GM19240 (cell line): ENCODE data around the gene TMEM235.
"Not testable (repeated sequence)": the region's sequence is repeated elsewhere in the genome, so short reads cannot be mapped to it uniquely, and the experiment has no call there.

ENCODE experiments used
- DNase-seq: peaks from one replicate; pipeline ENCODE4 v3.0.0; 2011; ENCODE audit warnings: low spot score; ENCODE audit not compliant: insufficient read length

The TMEM235 gene

DNA sequence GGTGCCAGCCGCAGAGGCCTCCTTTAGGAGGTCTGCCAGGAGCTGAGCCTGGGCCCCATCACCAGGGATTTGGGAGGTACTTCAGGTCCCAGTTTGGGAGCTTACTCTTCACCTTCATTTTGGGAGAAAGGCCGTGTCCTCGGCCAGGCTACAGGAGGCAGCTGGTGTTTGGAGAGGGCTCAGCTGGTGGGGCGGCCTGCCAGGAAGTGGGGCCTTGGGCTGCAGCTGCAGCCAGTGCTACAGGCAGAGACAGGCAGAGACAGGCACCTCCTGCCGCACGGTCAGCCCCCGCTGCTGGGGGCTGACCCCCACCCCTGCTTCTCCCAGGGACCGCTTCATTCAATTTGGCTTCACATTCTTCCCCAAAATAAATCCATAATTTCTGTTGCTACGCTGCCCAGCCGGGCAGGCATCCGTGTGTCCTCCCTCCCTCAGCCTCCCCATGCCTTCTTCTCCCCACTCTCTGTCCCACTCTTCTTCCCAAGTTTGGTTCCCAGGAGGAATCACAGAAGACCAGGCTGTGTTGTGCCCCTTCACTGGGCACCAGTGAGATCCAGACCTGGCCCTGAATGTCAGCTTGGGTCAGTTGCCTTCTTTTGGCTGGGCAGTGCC, 6.1 kb downstream of the TMEM235 start:
- no peak for DNase-seq

DNA sequence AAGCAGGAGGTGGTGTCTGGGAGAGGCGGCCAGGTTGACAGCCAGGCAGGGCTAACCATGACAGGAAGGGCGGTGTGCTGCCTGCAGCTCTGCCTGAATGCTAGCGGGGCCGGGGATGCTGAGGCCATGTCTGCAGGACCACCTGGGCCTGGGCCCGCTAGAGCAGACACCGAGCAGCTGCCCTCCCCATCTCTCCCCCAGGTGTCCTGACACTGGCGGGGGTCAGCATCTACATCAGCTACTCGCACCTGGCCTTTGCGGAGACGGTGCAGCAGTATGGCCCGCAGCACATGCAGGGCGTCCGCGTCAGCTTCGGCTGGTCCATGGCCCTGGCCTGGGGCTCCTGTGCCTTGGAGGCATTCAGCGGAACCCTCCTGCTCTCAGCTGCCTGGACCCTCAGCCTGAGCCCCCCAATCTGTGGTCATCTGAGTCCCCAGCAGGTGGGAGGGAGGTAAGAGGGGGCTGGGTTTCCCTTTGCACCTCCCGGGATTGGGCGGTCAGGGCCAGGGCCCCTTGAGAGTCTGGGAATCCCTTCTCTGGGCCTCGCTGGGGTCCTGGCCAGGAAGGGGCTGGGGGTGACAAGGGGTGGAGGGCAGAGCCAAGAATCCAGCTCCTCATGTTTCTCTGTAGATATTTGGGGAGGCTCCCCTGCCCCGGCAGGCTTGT, 7.5 kb downstream of the TMEM235 start:
- no peak for DNase-seq

- no peak for DNase-seq
Observed at GRCh38 chr17:78239489-78239931, 8.1 kb downstream of the TMEM235 start.

- DNase-seq, result no peak
Observed at GRCh38 chr17:78240012-78240655, 8.7 kb downstream of the TMEM235 start.

DNA sequence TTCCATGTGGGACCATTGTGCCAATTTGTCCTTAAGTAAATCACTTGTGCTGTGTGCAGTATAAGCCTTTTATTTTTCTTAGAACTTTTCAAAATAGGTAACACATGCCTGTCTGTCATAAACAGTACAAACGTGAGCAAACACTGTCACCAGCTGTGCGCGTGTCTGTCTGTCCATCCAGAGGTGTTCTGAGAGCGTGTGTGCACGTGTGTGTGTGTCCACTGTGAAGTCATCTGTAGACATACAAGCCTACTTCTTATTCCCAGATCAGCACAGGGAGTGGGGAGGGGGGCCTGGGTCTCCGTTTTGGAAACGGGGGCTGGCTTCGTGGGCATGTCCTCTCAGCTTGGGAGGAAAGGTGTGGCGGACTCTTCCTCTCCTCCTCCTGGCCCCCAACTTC, 9.4 kb downstream of the TMEM235 start:
- DNase-seq, result no peak

GRCh38 chr17:78241277-78242023, 10.0 kb downstream of the TMEM235 start:
- no peak for DNase-seq

DNA sequence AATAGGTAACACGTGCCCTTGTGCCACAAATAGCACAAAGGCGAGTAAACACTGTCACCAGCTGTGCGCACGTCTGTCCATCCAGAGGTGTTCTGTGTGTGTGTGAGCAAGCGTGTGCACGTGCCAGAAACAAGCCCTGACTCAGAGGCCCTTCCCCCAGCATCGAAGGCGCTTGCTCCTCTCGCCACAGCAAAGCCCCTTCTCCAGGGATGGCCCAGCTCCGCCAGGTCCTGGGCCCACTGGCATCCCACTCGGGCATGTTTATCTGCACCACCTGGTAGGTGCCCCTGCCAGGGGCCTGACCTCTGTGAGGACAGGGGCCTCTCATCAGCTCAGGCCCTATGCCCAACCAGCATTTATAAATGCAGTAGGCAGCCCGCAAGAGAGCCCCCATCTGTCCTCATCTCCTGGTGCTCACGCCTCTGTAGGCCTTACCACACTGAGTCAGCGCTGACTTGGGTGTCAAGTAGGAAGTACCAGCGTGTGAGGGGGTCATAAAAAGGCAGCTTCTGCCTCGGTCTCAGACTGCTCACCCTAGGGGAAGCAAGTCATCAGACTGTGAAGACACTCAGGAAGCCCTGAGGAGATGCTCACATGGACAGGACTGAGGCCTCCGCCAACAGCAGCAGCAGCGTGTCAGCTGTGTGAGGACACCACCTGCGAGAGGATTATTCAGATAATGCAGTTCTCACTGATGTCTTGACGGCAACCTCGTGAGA, 10.8 kb downstream of the TMEM235 start:
- no peak for DNase-seq

DNA sequence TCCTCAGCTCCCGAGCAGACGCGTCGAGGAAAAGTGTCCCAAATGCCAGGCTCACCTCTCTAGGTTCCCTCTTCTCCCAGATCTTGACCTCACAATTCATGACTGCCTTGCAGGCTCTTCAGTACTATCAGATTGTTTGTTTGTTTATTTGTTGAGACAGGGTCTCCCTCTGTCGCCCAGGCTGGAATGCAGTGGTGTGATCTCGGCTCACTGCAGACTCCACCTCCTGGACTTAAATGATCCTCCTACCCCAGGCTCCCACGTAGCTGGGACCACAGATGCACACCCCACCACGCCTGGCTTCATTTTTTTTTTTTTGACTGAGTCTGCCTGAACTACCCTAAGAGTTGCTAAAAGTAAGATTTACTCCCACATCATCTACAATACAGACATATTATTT, 15.9 kb downstream of the TMEM235 start:
- no peak for DNase-seq

DNA sequence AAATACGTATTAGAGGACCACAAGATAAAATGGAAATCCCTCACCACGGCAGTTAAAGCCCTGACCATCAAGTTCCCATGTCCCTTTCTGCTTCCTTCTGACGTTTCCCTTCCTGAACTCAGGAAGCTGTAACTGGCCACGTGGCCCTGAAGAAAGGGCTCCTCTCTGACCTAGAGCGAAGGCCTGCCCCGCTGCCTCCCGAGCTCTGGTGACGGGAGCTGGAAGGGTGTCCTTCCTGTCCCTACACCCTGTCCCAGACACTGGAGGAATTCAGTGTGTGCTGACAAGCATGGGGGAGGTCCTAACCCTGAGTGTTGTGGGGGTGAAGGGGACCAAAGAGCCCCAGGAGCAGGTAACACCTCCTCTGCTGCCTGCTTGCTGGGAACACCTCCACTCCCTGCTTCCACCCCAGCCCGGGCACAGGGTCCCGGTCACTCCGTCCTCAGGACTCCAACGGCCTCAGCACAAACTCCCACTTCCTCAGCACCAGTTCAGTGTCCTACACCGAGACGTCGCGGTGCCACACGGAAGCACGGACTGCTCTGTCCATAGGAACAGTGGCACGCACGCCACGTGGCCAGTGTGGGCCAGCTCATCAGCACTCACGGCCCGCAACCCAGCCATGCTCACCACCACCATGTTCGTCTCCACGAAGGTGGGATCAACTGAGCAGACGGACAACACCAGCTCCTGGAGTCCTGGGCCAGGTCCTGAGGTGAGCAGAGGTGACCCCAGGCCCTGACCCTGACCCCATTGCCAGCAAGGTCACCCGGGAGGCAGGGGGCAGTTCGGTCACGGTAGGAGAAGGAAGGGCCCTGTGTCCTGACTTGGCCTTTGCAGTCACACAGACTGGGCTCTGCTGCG, 16.9 kb downstream of the TMEM235 start:
- DNase-seq, result no peak

DNA sequence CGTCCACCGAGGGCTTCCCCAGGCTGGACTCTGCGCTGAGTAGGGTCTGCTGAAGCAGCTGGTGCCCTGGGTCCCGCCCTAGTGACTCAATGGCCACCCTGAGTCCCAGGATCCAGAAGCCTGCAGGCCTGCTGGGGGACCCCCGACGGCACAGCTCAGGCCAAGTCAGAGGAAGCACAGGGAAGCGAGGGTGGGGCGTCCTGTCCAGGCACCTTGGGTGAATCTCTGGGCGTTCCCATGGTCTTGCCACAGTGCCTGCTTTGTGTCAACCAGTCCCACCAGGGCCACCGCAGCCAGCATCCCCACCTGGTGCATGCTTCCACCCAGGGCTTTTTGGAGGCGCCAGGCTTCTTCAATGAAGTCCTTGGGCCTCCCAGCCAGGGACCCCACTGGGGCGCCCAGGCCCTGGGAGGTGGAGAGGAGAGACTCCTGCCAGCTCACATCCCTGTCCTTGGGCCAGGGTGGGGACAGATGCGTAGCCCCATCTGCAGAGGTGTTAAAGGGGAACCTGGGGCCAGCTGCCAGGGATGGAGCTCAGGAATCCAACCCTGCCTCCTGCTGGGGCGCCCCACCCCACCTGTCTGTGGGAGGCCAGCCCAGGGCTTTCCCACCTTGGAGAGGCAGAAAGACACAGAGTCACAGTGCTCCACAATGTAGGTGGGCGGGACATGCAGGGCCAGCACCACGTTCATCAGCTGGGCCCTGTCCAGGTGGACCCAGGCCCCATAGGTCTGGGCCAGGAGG, 17.8 kb downstream of the TMEM235 start:
- no peak for DNase-seq

DNA sequence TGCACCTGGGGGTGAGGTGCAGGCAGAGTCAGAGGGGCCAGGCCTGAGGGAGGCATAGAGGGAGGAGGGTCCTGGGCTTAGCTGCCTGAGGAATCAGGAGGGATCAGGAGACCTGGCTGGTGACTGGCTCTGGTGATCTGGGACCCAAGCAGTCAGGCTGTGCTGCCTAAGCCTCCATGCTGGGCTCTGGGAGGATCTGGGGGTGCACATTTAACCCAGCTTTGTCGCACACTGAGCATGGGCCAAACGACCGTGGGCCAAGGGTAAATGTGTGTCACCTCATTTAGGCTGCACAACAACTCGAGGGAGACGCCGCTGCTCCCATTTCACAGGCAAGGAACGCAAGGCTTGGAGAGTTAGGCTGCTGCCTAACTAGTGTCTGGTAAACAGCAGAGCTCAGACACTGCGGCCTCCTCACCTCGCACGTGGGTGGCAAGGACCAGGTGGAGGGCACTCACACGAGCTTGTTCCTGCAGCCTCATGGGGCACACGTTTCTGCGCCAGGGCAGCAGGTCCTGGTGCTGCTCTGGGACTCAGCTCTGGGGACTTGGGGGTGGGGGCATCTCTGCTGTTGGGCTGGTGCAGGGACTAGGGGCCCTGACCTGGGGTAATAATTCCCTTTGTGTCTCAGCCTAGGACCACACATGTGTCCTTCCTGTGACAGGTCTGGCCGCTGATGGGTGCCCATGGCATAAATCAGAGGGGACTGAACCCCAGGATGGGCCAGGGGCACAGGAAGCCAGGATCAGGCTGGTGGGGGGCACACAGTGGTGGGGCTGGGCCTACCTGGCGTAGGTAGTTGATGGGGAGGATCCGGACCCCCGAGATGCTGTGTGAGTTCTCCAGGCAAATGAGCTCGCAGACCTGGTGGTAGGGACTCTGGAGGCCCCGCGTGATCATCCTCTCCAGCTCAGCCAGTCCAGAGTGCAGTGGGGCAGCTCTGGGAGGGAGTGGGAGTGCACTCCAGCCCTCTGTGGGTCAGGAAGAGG, 18.7 kb downstream of the TMEM235 start:
- no peak for DNase-seq

DNA sequence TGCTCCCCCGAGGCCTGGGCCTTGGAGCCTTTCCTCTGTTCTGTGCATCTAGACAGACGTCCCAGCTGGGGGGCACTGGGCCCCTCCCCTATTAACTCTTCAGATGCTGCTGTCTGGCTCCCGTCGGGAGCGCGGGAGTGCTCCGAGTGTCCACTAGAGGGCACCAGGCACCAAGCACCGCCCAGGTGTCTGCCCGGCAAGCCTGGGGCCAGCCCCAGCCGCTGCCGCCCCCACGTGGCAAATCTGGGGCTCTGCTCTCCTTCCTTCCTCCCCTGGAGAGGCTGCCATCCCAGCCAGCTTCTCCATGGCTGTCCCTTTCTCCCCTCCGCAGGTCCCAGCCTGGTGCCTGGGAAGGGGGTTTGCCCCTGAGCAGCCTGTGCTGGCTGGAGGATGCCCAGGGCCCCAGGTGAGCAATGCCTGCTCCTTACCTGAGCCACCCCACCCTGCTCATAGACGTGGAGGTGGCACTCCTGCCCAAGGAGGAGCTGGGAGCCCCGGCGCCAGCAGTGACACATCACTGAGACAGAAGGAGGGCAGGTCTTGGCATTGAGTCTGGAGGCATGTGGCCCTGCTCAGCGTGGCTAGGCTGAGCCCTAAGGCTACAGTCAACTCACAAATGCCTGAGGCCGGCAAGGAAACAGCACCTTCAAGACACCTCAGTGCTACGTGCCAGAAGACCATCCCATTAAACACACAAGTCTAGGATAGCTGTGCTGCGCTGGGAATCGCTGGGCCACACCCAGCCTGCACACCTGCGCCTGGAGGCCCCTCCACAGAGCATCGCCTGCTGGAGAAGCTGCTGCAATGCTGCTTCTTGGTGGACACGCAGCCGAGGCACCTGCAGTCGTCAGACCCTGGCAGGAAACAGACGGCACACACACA, 19.7 kb downstream of the TMEM235 start:
- peak; percentile 92 for DNase-seq

DNA sequence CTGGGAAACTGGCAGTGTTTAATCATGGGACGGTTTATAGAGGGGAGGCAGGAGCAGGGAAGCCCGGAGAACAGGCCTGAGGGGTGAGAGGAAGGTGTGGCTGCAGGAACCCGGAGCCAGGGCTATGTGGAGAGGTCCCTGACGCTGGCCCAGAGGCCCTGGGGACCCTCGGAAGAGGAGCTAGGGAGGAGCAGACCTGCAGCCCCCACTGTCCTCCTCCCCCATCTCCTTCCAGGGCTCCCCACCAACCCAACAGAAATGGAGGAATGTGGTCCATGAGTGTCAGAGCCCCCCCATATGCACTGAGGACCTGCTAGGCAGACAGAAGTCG, 20.3 kb downstream of the TMEM235 start:
- DNase-seq, result no peak

DNA sequence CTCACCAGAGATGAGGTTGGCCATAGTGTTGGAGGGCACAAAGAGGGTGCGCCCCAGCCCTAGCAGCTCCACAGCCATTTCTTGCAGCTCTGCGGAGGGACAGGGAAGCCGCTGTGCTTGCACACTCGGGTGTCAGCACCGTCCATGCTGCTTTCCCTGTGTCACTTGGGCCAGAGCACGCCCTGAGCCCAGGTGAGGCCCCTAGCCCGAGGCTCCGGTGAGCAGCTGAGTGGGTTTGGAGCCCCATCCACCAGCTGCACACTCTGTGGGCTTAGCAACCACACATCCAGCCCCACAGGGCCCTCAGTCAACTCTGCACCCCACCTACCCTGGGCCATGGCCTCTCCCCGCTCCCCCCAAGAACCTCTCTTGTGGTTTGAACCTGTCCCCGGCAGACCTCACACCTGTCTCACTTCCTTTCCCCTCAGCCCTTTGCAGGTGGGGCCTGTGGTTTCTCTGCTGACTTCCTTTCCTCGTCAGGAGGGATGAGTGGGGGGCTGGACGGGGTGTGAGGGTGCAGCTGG, 20.7 kb downstream of the TMEM235 start:
- DNase-seq, result no peak

DNA sequence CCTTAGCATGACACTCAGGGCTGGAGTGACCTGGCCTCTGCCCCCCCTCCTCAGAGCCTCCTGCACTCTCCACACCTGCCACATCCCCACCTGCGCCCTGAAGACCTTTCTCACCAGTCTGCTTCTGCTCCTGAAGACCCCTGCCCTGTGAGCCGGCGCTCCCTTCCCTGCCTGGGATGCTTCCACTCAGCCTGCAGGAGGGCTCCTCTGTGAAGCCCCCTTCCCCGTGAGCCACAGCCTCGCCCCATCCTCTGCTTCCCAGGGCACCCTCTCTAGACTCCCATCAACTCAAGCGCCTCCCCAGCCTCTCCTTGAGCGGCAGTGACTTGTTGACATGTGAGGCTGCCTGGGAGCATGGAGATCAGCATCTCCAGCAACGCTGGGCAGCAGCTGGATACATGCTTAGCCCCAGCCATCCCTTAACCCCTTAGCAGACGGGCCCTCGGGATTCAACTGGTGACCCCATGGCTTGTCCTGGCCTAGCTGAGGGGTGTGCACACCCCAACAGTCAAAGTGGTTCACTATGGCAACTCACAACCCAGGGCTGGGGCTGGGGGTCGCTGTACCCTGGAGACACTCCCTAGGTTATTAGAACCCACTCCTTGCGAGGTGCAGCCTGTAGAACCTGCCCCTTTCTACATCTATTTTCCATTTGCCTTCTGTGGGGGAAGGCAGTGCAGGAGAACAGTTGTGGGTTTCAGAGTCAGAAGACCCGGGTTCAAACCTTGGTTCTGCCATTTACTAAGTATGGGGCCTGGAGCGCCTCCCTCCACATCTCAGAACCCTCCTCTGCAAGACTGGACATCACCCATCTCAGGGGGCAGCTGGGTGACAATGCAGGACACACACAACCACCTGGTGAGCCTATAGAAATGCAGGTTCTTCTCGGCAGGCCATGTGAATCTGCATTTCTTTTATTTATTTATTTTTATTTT, 21.5 kb downstream of the TMEM235 start:
- no peak for DNase-seq

DNA sequence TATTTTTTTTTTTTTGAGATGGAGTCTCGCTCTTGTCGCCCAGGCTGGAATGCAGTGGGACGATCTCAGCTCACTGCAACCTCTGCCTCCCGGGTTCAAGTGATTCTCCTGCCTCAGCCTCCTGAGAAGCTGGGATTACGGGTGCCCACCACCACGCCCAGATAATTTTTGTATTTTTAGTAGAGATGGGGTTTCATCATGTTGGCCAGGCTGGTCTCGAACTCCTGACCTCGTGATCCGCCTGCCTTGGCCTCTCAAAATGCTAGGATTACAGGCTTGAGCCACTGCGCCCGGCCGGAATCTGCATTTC, 22.2 kb downstream of the TMEM235 start:
- DNase-seq, result not testable (repeated sequence)
